Caco-2 (cell line): ENCODE data around the gene PMFBP1. TPM values are rescaled to one million over a fixed set of nuclear protein-coding genes. Genes with fewer than 3 reads are reported as not detected.

Experiments used
- Bru-seq: library from RNA; stranded (reverse); fragments of 400-500 nt; gene quantifications from one replicate; lab custom pipeline; 2021; lab: Mats Ljungman, UMichigan
- BruChase-seq, 2 experiments: library from RNA; stranded (reverse); fragments of 400-500 nt; gene quantifications; one replicate each; lab custom pipeline; 2021; lab: Mats Ljungman, UMichigan
- BruUV-seq: library from RNA; stranded (reverse); fragments of 400-500 nt; replicated peaks from 2 replicates; lab custom pipeline; 2021; lab: Mats Ljungman, UMichigan
- CTCF ChIA-PET: fragments of 300-600 bp; sonication (Branson Sonifier 250); formaldehyde crosslinking; loops from one replicate; lab custom pipeline; 2022; ENCODE audit warnings: antibody characterized with exemption; lab: Charles Lee
- POLR2A ChIA-PET: fragments of 300-600 bp; sonication (Branson Sonifier 250); formaldehyde crosslinking; loops from one replicate; lab custom pipeline; 2022; ENCODE audit warnings: antibody characterized with exemption; lab: Charles Lee
- DNase-seq, 2 experiments: peaks; one replicate each; pipeline versions ENCODE4 v3.0.0 to v3.0.0-alpha.2; 2020 to 2022
- H3K27me3 ChIP-seq: replicated peaks from 2 replicates; pipeline ENCODE4 v1.6.0; 2011; ENCODE audit warnings: low read length; ENCODE audit not compliant: control insufficient read depth, insufficient read depth
- H3K36me3 ChIP-seq: 2 replicates; pipeline ENCODE4 v1.5.1; 2011; ENCODE audit warnings: low read length; ENCODE audit not compliant: control insufficient read depth, insufficient read depth
- H3K4me1 ChIP-seq: fragments of 250-450 bp; sonication (Bioruptor Pico); 2 replicates; pipeline ENCODE4 v1.5.1; 2020; ENCODE audit warnings: mild to moderate bottlenecking
- H3K4me3 ChIP-seq: 2 replicates; pipeline ENCODE4 v1.5.1; 2011; ENCODE audit warnings: low read depth, mild to moderate bottlenecking, control low read depth, low read length
- H3K9me3 ChIP-seq: fragments of 250-450 bp; sonication (Bioruptor Pico); 2 replicates; pipeline ENCODE4 v1.5.1; 2020; ENCODE audit warnings: mild to moderate bottlenecking, moderate library complexity
- H3K27ac Mint-ChIP-seq: one replicate; pipeline ENCODE4 v1.8.0; 2022; ENCODE audit warnings: mixed read lengths; ENCODE audit not compliant: unreplicated experiment
- H3K27me3 Mint-ChIP-seq: one replicate; pipeline ENCODE4 v1.8.0; 2022; ENCODE audit warnings: mixed read lengths; ENCODE audit not compliant: insufficient read depth, unreplicated experiment
- H3K36me3 Mint-ChIP-seq: one replicate; pipeline ENCODE4 v1.8.0; 2022; ENCODE audit warnings: mild to moderate bottlenecking, mixed read lengths; ENCODE audit not compliant: insufficient read depth, unreplicated experiment
- H3K4me1 Mint-ChIP-seq: one replicate; pipeline ENCODE4 v1.8.0; 2022; ENCODE audit warnings: low read depth, mixed read lengths; ENCODE audit not compliant: unreplicated experiment
- H3K4me3 Mint-ChIP-seq: one replicate; pipeline ENCODE4 v1.8.0; 2022; ENCODE audit warnings: mild to moderate bottlenecking, moderate library complexity, mixed read lengths; ENCODE audit not compliant: unreplicated experiment
- H3K9me3 Mint-ChIP-seq: one replicate; pipeline ENCODE4 v1.8.0; 2022; ENCODE audit warnings: mixed read lengths; ENCODE audit not compliant: unreplicated experiment
- CTCF ChIP-seq, 2 experiments: fragments of 200-600 bp in 1 of 2; IDR thresholded peaks; 1 replicate in 1 of 2; 2 replicates in 1 of 2; pipeline versions ENCODE4 v1.5.1 to v1.8.0; 2011 to 2022; ENCODE audit warnings: antibody characterized with exemption in 1 of 2, control low read depth in 1 of 2, inconsistent platforms in 1 of 2, low read depth in 1 of 2, low read length in 1 of 2, mild to moderate bottlenecking in 1 of 2, moderate library complexity in 1 of 2; ENCODE audit not compliant: insufficient read depth in 1 of 2, severe bottlenecking in 1 of 2, unreplicated experiment in 1 of 2
- intact Hi-C: fragments of 100-400 bp; cut with micrococcal nuclease; formaldehyde crosslinking; loops from one replicate; pipeline ENCODE4 v1.10.0; 2022; ENCODE audit not compliant: unreplicated experiment
- long read RNA-seq: library from polyadenylated mRNA; stranded (forward); transcript quantifications from one replicate; pipeline ENCODE4 v2.0.0, GENCODE V29; 2022
- total RNA-seq: library from RNA; stranded (reverse); gene quantifications from 2 replicates; pipeline ENCODE4 v1.2.3, GENCODE V29; 2022

Gene PMFBP1
- total RNA-seq = 4.5 and 5.6 TPM in 2 replicates
- Bru-seq, nascent RNA = percentile 47 among the genes with signal in this experiment
- percentile 49 among the genes with signal in this experiment for BruChase-seq, experiment 1, labeled RNA remaining after a 2-hour chase
- BruChase-seq, experiment 2, labeled RNA remaining after a 6-hour chase = percentile 53 among the genes with signal in this experiment
- long read RNA-seq, partial matches to known transcripts = 0 of 3 reads
- long read RNA-seq, other reads (novel, unspliced or antisense) = 3 of 3 reads

- ChIA-PET CTCF (interaction anchor here (0.6 kb wide), 1 partner anchor 886 kb away, joined by 3 read pairs; no protein-coding TSS in a partner anchor), POLR2A (no interaction called here)
- Histone ChIP-seq H3K36me3 (no peaks in the 10 kb centered on the region), H3K4me3 (no peak within 1 kb of the TSS), H3K27me3 (no peaks in the 10 kb centered on the region), H3K4me1 (no peaks in the 10 kb centered on the region), H3K9me3 (no peaks in the 10 kb centered on the region)
- no peak for TF ChIP-seq CTCF (IDR thresholded peaks at IDR 0.05; ENCODE audit: insufficient read depth in 1 of 2, low read depth in 1 of 2, low read length in 1 of 2, severe bottlenecking in 1 of 2, unreplicated experiment in 1 of 2)
- no peak within 1 kb of the TSS for H3K4me3 Mint-ChIP-seq
- H3K27ac Mint-ChIP-seq = no peak within 1 kb of the TSS
- no TSS peak for BruUV-seq
- no peaks in the 10 kb centered on the region for H3K4me1 Mint-ChIP-seq
- peak in 1 of 2 experiments; percentile 17 for DNase-seq
- H3K9me3 Mint-ChIP-seq = no peaks in the 10 kb centered on the region
- H3K27me3 Mint-ChIP-seq = peaks cover 8% of the 10 kb centered on the region
- no peaks in the 10 kb centered on the region for H3K36me3 Mint-ChIP-seq
- intact Hi-C loops = no loop called here
These were observed at the start of gene PMFBP1 for GRCh38 chr16:72172105-72173034. Gene PMFBP1 (minus strand): TSS chr16:72172155. CDS start chr16:72171208, 947 bp downstream.

DNA sequence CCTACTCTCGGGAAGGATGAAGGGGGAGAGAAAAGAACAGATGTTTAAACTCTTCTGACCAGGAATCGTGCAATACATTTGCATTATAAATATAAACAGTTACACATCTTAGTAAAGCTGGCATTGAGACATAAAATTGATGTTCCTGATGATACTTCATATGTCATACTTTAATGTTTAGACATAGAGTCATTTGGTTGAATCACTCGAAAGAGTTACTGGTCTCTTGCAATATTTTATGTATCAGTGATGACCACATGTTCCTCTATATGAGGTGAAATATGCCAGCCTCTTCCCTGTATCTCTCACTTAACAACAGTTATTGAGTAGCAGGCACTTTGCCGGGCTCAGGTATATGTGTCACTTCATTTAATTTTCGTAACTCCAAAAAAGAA is 49.7 kb upstream of the PMFBP1 start:
- POLR2A ChIA-PET = no interaction called here
- H3K9me3 Mint-ChIP-seq = no peaks in the 10 kb centered on the region
- no peaks in the 10 kb centered on the region for H3K36me3 ChIP-seq
- H3K4me1 Mint-ChIP-seq = peaks cover 10% of the 10 kb centered on the region
- CTCF ChIA-PET = interaction anchor here (0.6 kb wide), 1 partner anchor 27 kb away, joined by 3 read pairs; no protein-coding TSS in a partner anchor
- H3K4me3 Mint-ChIP-seq = no peak overlapping the region
- no peaks in the 10 kb centered on the region for H3K9me3 ChIP-seq
- intact Hi-C loops = no loop called here
- no peak overlapping the region for H3K27ac Mint-ChIP-seq
- no peak for TF ChIP-seq CTCF (IDR thresholded peaks at IDR 0.05; ENCODE audit: insufficient read depth in 1 of 2, low read depth in 1 of 2, low read length in 1 of 2, severe bottlenecking in 1 of 2, unreplicated experiment in 1 of 2)
- no peaks in the 10 kb centered on the region for H3K27me3 ChIP-seq
- peaks cover 17% of the 10 kb centered on the region for H3K4me1 ChIP-seq
- H3K36me3 Mint-ChIP-seq = no peaks in the 10 kb centered on the region
- no peaks in the 10 kb centered on the region for H3K27me3 Mint-ChIP-seq
- no peak overlapping the region for H3K4me3 ChIP-seq
- DNase-seq = no peak
- no TSS peak for BruUV-seq

DNA sequence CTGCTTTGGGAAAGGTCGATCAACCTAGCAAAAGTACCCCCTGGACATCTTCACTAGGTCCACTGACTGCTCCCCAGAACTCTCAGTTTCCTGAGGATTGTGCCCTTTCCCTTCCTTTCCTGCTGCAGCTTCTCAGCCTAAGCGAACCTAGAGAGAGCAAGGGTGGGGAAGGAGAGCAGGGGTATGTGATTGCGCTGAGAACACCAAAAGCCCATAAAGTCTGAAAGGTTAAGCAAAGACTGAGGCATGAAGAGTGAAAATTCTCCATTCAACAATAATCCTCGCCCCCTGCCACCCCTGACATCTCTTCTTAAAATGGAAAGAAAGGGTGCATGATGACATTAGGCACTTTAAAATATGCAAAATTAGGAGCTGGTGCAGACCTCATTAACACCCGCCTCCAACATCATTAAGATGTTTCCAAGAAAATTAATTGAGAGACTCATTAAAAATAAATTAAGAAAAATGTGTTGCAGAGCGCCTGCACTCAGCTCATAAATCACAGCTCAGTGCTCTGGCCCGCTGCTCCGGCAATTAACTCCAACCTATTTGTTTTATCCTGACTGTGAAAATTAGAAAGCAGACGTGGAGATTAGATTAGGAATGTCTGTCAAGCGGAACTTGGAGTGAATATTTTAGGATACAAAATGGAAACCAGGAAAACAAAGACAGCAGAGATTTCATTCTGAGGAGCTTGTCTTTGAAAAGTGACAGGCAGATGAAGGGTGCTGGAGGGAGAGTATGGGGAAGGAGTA is 49.1 kb upstream of the PMFBP1 start:
- no peaks in the 10 kb centered on the region for H3K27me3 Mint-ChIP-seq
- no peaks in the 10 kb centered on the region for H3K9me3 Mint-ChIP-seq
- BruUV-seq = no TSS peak
- H3K4me1 Mint-ChIP-seq = peaks cover 10% of the 10 kb centered on the region
- H3K27me3 ChIP-seq = no peaks in the 10 kb centered on the region
- H3K27ac Mint-ChIP-seq = no peak overlapping the region
- H3K9me3 ChIP-seq = no peaks in the 10 kb centered on the region
- no peak overlapping the region for H3K4me3 ChIP-seq
- ChIA-PET POLR2A (no interaction called here), CTCF (interaction anchor here (0.6 kb wide), 1 partner anchor 28 kb away, joined by 3 read pairs; no protein-coding TSS in a partner anchor)
- DNase-seq = no peak
- no peaks in the 10 kb centered on the region for H3K36me3 ChIP-seq
- H3K36me3 Mint-ChIP-seq = no peaks in the 10 kb centered on the region
- H3K4me3 Mint-ChIP-seq = no peak overlapping the region
- intact Hi-C loops = no loop called here
- TF ChIP-seq CTCF (IDR thresholded peaks at IDR 0.05; ENCODE audit: insufficient read depth in 1 of 2, low read depth in 1 of 2, low read length in 1 of 2, severe bottlenecking in 1 of 2, unreplicated experiment in 1 of 2) = no peak
- H3K4me1 ChIP-seq = peaks cover 17% of the 10 kb centered on the region
